K562 (cell line): ENCODE results near the gene SHISA4. TPM values are rescaled to one million over a fixed set of nuclear protein-coding genes. Genes with fewer than 3 reads are reported as not detected.

Source experiments
- ATAC-seq: fragments of 200-7000 bp; cut with Tn5 transposase; 3 replicates; pipeline ENCODE4 v1.9.1; 2020; ENCODE audit warnings: moderate library complexity
- BruUV-seq: library from RNA; stranded (reverse); fragments of 400-500 nt; replicated peaks from 2 replicates; lab custom pipeline; 2021; lab: Mats Ljungman, UMichigan
- CTCF ChIA-PET: fragments of 300-600 bp; formaldehyde crosslinking; extraction: SDS; loops from one replicate; lab custom pipeline; 2021; ENCODE audit warnings: low intra/inter-chr PET ratio; lab: Yijun Ruan, JAX
- POLR2A ChIA-PET: fragments of 300-600, 350-650 bp; sonication (Branson Sonifier 250); formaldehyde crosslinking; extraction: SDS; loops from one replicate; lab custom pipeline; 2021; ENCODE audit warnings: antibody characterized with exemption, inconsistent platforms; lab: Yijun Ruan, JAX
- DNase-seq, 4 experiments: peaks; one replicate each; pipeline versions ENCODE4 v3.0.0 to v3.0.0-alpha.2; 2011 to 2018; ENCODE audit warnings: low spot score in 3 of 4, mixed read lengths in 3 of 4; ENCODE audit errors: extremely low read depth in 1 of 4
- FAIRE-seq: peaks from 2 replicates; lab custom pipeline; 2011; peaks lifted over from hg19 to GRCh38; lab: Jason Lieb, UNC
- H2AFZ ChIP-seq: 2 replicates; pipeline ENCODE4 v1.6.0; 2011; ENCODE audit warnings: low read depth, low read length, control low read depth, inconsistent platforms
- H3K27ac ChIP-seq: fragments of 200-600 bp; 3 replicates; pipeline ENCODE4 v1.8.0; 2011; ENCODE audit warnings: low read depth, mild to moderate bottlenecking, control low read depth, inconsistent platforms, low read length, moderate library complexity, mixed read lengths; ENCODE audit errors: extremely low read depth
- H3K27me3 ChIP-seq, 2 experiments: fragments of 300-600 bp in 1 of 2; 2 replicates in 1 of 2; 3 replicates in 1 of 2; pipeline versions ENCODE4 v1.6.0 to v1.8.0; 2011; ENCODE audit warnings: inconsistent platforms in 2 of 2, low read length in 2 of 2, mild to moderate bottlenecking in 1 of 2, mixed read lengths in 1 of 2, moderate library complexity in 1 of 2; ENCODE audit not compliant: control insufficient read depth in 2 of 2, insufficient read depth in 2 of 2
- H3K36me3 ChIP-seq: fragments of 300-600 bp; 3 replicates; pipeline ENCODE4 v1.8.0; 2011; ENCODE audit warnings: mild to moderate bottlenecking, low read length, inconsistent platforms; ENCODE audit not compliant: control insufficient read depth, insufficient read depth
- H3K4me1 ChIP-seq, 2 experiments: fragments of 200-600 bp in 1 of 2; replicated peaks in 1 of 2; 2 replicates in 1 of 2; 3 replicates in 1 of 2; pipeline versions ENCODE4 v1.5.1 to v1.8.0; 2011; ENCODE audit warnings: inconsistent platforms in 2 of 2, low read length in 2 of 2, mild to moderate bottlenecking in 1 of 2, mixed read lengths in 1 of 2, moderate library complexity in 1 of 2; ENCODE audit not compliant: control insufficient read depth in 2 of 2, insufficient read depth in 2 of 2
- H3K4me2 ChIP-seq: 2 replicates; pipeline ENCODE4 v1.6.1; 2011; ENCODE audit warnings: low read length, control low read depth, inconsistent platforms, mixed read lengths; ENCODE audit not compliant: insufficient read depth
- H3K4me3 ChIP-seq: fragments of 200-600 bp; sonication (generic), shearing (Covaris generic); 2 replicates; pipeline ENCODE4 v1.5.1; 2016; ENCODE audit warnings: control low read depth, inconsistent platforms
- H3K79me2 ChIP-seq: fragments of 200-600 bp; 3 replicates; pipeline ENCODE4 v1.8.0; 2011; ENCODE audit warnings: low read length, inconsistent platforms; ENCODE audit not compliant: control insufficient read depth, insufficient read depth
- H3K9ac ChIP-seq, 2 experiments: 2 replicates each; pipeline versions ENCODE4 v1.6.0 to v1.6.1; 2011; ENCODE audit warnings: low read depth in 2 of 2, low read length in 2 of 2, control low read depth in 1 of 2, inconsistent platforms in 1 of 2, mild to moderate bottlenecking in 1 of 2, mixed read lengths in 1 of 2; ENCODE audit not compliant: insufficient read depth in 1 of 2
- H3K9me1 ChIP-seq: one replicate; pipeline ENCODE4 v1.6.0; 2011; ENCODE audit warnings: inconsistent platforms, mild to moderate bottlenecking, low read length, moderate library complexity; ENCODE audit not compliant: control insufficient read depth, insufficient read depth
- H3K9me3 ChIP-seq: replicated peaks from 2 replicates; pipeline ENCODE4 v1.5.1; 2011; ENCODE audit warnings: low read depth, low read length, inconsistent platforms; ENCODE audit not compliant: control insufficient read depth, insufficient read depth
- H4K20me1 ChIP-seq: replicated peaks from 2 replicates; pipeline ENCODE4 v1.6.1; 2011; ENCODE audit warnings: low read length, inconsistent platforms, mixed read lengths; ENCODE audit not compliant: control insufficient read depth, insufficient read depth
- ARNT ChIP-seq, 2 experiments: fragments of 450-650 bp; IDR thresholded peaks; 2 replicates each; pipeline ENCODE4 v1.6.1; 2016; ENCODE audit warnings: mild to moderate bottlenecking in 1 of 2
- GABPA ChIP-seq: fragments of 200-800 bp; sonication (Bioruptor generic); conservative IDR thresholded peaks from 2 replicates; pipeline ENCODE4 v1.6.1; 2016; ENCODE audit warnings: low read depth, missing genetic modification characterization, missing compliant biosample characterization
- HDAC8 ChIP-seq: fragments of 450-650 bp; IDR thresholded peaks from 2 replicates; pipeline ENCODE4 v1.6.1; 2016; ENCODE audit warnings: mild to moderate bottlenecking, missing genetic modification characterization, moderate library complexity, missing compliant biosample characterization
- HSF4 ChIP-seq: fragments of 250-450 bp; sonication (Bioruptor Pico); IDR thresholded peaks from 2 replicates; pipeline ENCODE4 v2.1.2; 2022; ENCODE audit warnings: mild to moderate bottlenecking, moderate library complexity, borderline replicate concordance
- MYBL2 ChIP-seq, 2 experiments: fragments of 450-650 bp in 1 of 2; sonication (generic) in 1 of 2; formaldehyde crosslinking in 1 of 2; IDR thresholded peaks; 2 replicates each; pipeline versions ENCODE4 v1.6.1 to v1.8.1; 2017 to 2022; ENCODE audit warnings: borderline replicate concordance in 1 of 2, inconsistent platforms in 1 of 2, low read depth in 1 of 2, mild to moderate bottlenecking in 1 of 2, missing genetic modification reagents in 1 of 2, moderate library complexity in 1 of 2
- PRPF4 ChIP-seq: fragments of 200-400 bp; formaldehyde crosslinking; IDR thresholded peaks from one replicate; pipeline ENCODE4 v1.6.1; 2017; ENCODE audit warnings: low read length, low read depth, mild to moderate bottlenecking; ENCODE audit not compliant: insufficient read depth, poor library complexity, severe bottlenecking
- ZBED1 ChIP-seq: IDR thresholded peaks from 2 replicates; pipeline ENCODE4 v1.6.1; 2014
- ZNF3 ChIP-seq: fragments of 250-450 bp; sonication (Bioruptor Pico); IDR thresholded peaks from 2 replicates; pipeline ENCODE4 v1.5.0; 2021; ENCODE audit warnings: mild to moderate bottlenecking, moderate library complexity
- ZNF561 ChIP-seq: fragments of 450-650 bp; formaldehyde crosslinking; conservative IDR thresholded peaks from 2 replicates; pipeline ENCODE4 v1.4.0; 2020; ENCODE audit warnings: mild to moderate bottlenecking, moderate library complexity
- ZNF57 ChIP-seq: fragments of 450-650 bp; formaldehyde crosslinking; IDR thresholded peaks from 2 replicates; pipeline ENCODE4 v1.4.0; 2020; ENCODE audit warnings: mild to moderate bottlenecking, moderate library complexity
- ZNF778 ChIP-seq: fragments of 450-650 bp; formaldehyde crosslinking; IDR thresholded peaks from 2 replicates; pipeline ENCODE4 v1.4.0; 2020; ENCODE audit warnings: mild to moderate bottlenecking, moderate library complexity
- WGBS: fragments of 100-300 bp; shearing (Covaris generic); methylation state at CpG from one replicate; pipeline ENCODE4 v1.1.6; 2016; ENCODE audit warnings: low coverage, mixed read lengths; ENCODE audit not compliant: insufficient coverage; ENCODE audit errors: missing lambda C conversion rate; 5-methylcytosine and 5-hydroxymethylcytosine counted together
- in situ Hi-C: fragments of 300-500 bp; cut with MboI; formaldehyde crosslinking; loops from 4 replicates; pipeline ENCODE4 v1.15.0; 2018; ENCODE audit warnings: inconsistent platforms, mixed read lengths
- intact Hi-C: fragments of 100-400 bp; cut with micrococcal nuclease; formaldehyde crosslinking; loops from 2 replicates; pipeline ENCODE4 v1.14.2; 2022
- polyA plus RNA-seq, 8 experiments: library from polyadenylated mRNA; depleted of rRNA in 4 of 8; stranded (reverse) in 5 of 8; unstranded in 3 of 8; fragments of >200 nt; fragmentation: Nextera tagmentation in 2 of 8; fragmentation: Illumina TruSeq in 1 of 8; extraction: Ambion mirVana in 2 of 8; extraction: Trizol in 1 of 8; gene quantifications; 2 replicates each; pipeline versions ENCODE4 v1.2.1 to v1.2.3, GENCODE V29; 2011 to 2014; ENCODE audit warnings: inconsistent platforms in 1 of 8, missing spikeins in 1 of 8
- total RNA-seq, 7 experiments: library from RNA; depleted of rRNA in 6 of 7; stranded (reverse); fragments of >200 nt in 6 of 7; fragmentation: Illumina TruSeq in 2 of 7; extraction: Trizol in 2 of 7; gene quantifications; 2 replicates each; pipeline versions ENCODE4 v1.2.1 to v1.2.3, GENCODE V29; 2011 to 2021; ENCODE audit warnings: low replicate concordance in 1 of 7
- TF ChIP-seq, protein P1 (sequence below): fragments of 250-450 bp; sonication (Bioruptor Pico); IDR thresholded peaks from 2 replicates; pipeline ENCODE4 v1.8.0; 2021; ENCODE audit warnings: mild to moderate bottlenecking, moderate library complexity
- TF ChIP-seq, protein P2 (sequence below): fragments of 250-450 bp; sonication (Bioruptor Pico); IDR thresholded peaks from 2 replicates; pipeline ENCODE4 v1.5.0; 2022; ENCODE audit warnings: mild to moderate bottlenecking

Gene SHISA4
- total and polyA plus RNA-seq, 9 of the 15 experiments (the other 6 are each of a cell fraction or from before 2014, with no cell fraction given): 0.15 to 0.95 (median 0.68) TPM; not detected in 2

DNA sequence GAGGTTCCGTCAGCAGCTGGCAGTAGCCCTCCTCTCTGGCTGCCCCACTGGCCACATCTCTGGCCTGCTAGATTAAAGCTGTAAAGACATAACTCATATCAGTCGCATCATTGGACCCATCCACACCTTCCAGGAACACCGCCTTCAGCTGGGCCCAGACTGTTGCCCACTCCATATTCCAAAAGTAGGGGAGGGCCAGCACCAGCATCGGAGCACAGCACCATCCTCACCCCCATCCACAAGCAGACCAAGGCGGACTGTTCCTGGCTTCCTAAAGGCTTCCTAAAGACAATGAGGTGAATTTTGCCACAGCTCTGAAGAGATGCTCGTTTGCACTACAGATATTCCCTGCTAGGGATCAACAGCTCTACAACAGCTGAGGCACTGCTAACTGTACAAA lies 3.5 kb downstream of the SHISA4 start (continued):
- TF ChIP-seq PRPF4: no peak
- TF ChIP-seq ZNF57: no peak
- TF ChIP-seq ZNF778: no peak

DNA sequence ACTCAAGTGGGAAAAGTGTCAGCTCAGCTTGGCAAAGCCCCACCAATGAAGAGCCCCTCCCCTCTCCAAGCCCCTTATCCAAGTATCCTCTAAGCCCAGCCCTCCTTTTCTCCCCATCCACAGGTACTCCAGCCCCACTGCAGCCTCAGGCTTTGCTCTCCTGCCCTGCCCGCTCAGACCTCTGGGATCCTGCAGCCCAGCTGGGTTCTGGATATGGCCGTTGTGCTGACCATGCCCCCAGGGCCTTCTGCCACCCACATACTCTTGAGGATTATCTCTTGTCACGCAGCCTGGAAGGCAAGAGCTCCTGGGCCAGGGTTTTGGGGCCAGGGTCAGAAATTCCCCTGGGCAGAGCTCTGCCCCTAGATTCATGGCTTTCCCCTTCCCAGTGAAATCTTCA lies 4.7 kb downstream of the SHISA4 start:
- CTCF ChIA-PET: interaction anchor here (5.3 kb wide), 1 partner anchor 79 kb away, joined by 117 read pairs; no protein-coding TSS in a partner anchor
- no peak overlapping the region for H2AFZ ChIP-seq
- H4K20me1 ChIP-seq: no peaks in the 10 kb centered on the region; the same call in 1 of the 2 replicates
- DNase-seq (no peak), ATAC-seq (no peak), FAIRE-seq (no peak)
- H3K4me3 ChIP-seq: no peak overlapping the region
- no peaks in the 10 kb centered on the region for H3K36me3 ChIP-seq
- no peaks in the 10 kb centered on the region for H3K79me2 ChIP-seq
- no peaks in the 10 kb centered on the region for H3K9me1 ChIP-seq
- POLR2A ChIA-PET: interaction anchor here (0.6 to 2.7 kb wide), 11 partner anchors 9 to 219 kb away, joined by 3 to 13 read pairs (median 3); no protein-coding TSS in a partner anchor
- WGBS: 8% methylated on average over 3 of the region's 3 CpGs
- peaks cover 0 to 8% of the 10 kb centered on the region in 2 experiments; a peak in 1 of 5 replicates for H3K27me3 ChIP-seq
- peak overlapping the region in 1 of 2 experiments; percentile 57; a peak in 2 of 4 replicates for H3K9ac ChIP-seq
- in situ Hi-C loops: loop anchor here (5.0 kb wide), 2 partner anchors 79 to 229 kb away; partner anchors contain the start of gene GPR37L1
- no peaks in the 10 kb centered on the region for H3K9me3 ChIP-seq
- intact Hi-C loops: no loop called here
- no peak overlapping the region for H3K27ac ChIP-seq
- H3K4me2 ChIP-seq: no peak overlapping the region
- BruUV-seq: no TSS peak
- TF ChIP-seq ZNF3 (CRISPR knock-in tag) (no peak), ZBED1 (no peak), HSF4 (CRISPR knock-in tag) (no peak), GABPA (tag) (no peak), ZNF561 (CRISPR knock-in tag) (no peak), MYBL2 (IDR thresholded peaks at IDR 0.05; ENCODE audit: low read depth) (no peak), MYBL2 (CRISPR knock-in tag; IDR thresholded peaks at IDR 0.05; ENCODE audit: borderline replicate concordance) (no peak), ARNT (IDR thresholded peaks at IDR 0.05) (no peak), HDAC8 (no peak)
- TF ChIP-seq, protein P1, sequence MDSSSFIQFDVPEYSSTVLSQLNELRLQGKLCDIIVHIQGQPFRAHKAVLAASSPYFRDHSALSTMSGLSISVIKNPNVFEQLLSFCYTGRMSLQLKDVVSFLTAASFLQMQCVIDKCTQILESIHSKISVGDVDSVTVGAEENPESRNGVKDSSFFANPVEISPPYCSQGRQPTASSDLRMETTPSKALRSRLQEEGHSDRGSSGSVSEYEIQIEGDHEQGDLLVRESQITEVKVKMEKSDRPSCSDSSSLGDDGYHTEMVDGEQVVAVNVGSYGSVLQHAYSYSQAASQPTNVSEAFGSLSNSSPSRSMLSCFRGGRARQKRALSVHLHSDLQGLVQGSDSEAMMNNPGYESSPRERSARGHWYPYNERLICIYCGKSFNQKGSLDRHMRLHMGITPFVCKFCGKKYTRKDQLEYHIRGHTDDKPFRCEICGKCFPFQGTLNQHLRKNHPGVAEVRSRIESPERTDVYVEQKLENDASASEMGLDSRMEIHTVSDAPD: no peak
- TF ChIP-seq, protein P2, sequence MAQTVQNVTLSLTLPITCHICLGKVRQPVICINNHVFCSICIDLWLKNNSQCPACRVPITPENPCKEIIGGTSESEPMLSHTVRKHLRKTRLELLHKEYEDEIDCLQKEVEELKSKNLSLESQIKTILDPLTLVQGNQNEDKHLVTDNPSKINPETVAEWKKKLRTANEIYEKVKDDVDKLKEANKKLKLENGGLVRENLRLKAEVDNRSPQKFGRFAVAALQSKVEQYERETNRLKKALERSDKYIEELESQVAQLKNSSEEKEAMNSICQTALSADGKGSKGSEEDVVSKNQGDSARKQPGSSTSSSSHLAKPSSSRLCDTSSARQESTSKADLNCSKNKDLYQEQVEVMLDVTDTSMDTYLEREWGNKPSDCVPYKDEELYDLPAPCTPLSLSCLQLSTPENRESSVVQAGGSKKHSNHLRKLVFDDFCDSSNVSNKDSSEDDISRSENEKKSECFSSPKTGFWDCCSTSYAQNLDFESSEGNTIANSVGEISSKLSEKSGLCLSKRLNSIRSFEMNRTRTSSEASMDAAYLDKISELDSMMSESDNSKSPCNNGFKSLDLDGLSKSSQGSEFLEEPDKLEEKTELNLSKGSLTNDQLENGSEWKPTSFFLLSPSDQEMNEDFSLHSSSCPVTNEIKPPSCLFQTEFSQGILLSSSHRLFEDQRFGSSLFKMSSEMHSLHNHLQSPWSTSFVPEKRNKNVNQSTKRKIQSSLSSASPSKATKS: no peak
- H3K4me1 ChIP-seq: peaks cover 3 to 15% of the 10 kb centered on the region in 2 experiments; a peak in 3 of 5 replicates
